ENCODE data around the gene TFRC.
"Not testable (repeated sequence)": the region's sequence is repeated elsewhere in the genome, so short reads cannot be mapped to it uniquely, and the experiment has no call there.

Gene TFRC

GRCh38 chr3:196054661-196055060, 27.2 kb downstream of the TFRC start:
- H3K4me3 ChIP-seq, result no peak overlapping the region
- H3K27ac ChIP-seq, result no peak overlapping the region

DNA sequence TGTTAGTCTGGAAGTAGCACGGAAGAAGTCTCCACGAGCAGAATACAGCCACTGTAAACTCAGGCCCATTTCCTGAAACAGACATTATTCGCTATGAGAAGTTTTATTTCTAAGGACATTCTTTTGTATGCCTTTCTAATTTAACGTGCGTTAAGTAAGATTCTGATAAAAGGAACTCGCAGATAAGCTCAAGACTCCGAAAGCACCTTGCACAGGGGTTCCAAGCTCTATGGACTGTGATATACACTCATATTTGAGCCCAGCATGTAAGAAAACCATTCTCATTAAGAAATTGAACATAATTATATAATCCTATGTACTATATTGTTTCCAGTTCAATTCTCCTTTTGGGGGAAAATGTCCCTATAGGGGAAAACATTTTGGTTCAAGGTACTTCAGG, 28.4 kb downstream of the TFRC start:
- Histone ChIP-seq H3K4me3 (no peak overlapping the region), H3K27ac (no peak overlapping the region)

- Histone ChIP-seq H3K27ac (no peak overlapping the region), H3K4me3 (no peak overlapping the region)
Observed at GRCh38 chr3:196051282-196052076, 30.4 kb downstream of the TFRC start.

- Histone ChIP-seq H3K4me3 (no peak overlapping the region), H3K27ac (no peak overlapping the region)
Observed at GRCh38 chr3:196050597-196050996, 31.3 kb downstream of the TFRC start.

DNA sequence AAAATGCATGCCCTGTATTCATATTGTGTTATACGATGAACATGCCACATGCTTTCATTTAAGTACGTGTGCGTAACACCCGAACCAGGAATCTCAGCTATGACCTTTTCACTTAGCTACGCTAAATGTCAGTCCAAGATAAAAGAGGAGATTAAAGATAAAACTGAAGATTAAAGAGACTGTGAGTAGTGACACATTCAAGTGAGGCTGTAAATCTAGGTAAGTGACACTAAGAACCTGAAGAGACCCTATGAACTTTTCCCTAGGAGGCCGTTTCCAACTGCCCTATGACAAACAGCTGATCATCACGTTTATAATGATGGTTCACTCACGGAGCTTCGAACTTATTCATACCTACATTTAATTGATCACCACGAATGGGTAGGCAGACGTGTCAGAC, 32.2 kb downstream of the TFRC start:
- Histone ChIP-seq H3K27ac (no peak overlapping the region), H3K4me3 (no peak overlapping the region)

DNA sequence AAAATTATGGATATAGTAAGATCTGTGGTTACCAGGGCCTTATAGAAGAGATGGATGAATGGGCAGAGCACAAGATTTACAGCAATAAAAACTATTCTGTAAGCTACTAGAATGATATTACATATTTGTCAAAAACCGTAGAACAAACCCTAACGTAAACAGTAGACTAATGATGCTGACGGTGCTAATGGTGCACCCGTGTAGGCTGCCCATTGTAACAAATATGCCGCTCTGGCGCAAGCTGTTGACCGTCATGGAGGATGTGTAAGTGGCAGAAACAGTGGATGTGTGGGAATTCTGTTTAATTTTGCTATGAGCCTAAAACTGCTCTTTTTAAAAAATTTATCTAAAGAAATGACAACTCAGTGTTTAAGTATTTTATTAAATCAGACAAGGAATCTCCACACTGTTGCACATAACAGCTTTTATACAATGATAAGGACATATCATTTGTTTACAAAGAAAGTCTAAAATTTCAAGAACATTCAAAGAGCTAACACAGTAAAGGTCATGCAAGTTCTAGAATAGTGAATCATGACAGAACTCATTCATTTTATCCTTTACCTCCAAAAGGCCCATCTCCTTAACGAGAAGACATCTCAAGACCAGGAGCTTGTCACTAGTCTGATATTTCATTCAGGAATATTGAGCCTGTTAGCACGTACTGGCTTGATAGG, 32.8 kb downstream of the TFRC start:
- no peak overlapping the region for H3K27ac ChIP-seq
- no peak overlapping the region for H3K4me3 ChIP-seq

DNA sequence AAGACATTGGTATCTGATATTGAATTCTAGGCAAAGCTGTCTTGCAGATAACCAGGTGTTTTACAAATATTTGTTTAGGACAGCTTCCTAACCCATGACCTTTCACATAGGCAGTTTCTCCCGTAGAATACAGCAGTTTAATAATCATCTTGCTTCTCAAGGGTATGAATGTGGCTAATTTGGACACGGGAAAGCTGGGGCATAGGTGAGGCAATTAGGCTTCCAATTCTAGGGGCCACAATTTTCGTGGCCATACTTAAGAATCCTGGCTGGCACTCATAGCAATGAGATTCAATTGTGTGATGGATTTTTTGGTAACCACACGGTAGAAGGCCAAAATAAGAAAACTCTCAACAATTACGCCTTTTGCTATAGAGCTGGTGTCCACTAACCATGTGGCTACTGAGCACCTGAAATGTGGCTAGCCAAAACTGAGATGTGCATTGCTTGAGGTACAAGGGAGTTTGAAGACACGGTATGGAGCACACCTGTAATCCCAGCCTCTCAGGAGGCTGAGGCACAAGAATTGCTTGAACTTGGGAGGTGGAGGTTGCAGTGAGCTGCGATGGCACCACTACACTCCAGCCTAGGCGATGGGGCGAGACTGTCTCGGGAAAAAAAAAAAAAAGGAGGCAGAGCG, 34.4 kb downstream of the TFRC start:
- no peak overlapping the region for H3K27ac ChIP-seq
- no peak overlapping the region for H3K4me3 ChIP-seq

DNA sequence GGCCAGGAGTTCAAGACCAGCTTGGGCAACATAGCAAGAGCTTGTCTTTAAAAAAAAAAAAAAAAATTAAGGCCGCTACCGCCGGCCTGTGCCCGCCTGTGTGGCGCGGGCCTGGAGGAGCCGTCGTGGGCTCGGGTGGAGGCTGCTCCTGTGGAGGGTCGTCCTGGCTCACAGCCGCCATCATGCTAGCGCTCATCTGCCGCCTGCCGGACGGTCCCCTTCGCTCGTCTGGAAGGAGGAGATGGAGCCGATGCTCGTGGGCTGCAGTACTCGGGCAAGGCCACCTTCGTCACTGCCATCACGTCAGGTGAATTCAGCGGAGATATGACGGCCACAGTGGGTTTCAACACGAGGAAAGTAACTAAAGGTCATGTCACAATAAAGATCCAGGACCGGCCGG, 37.4 kb downstream of the TFRC start:
- no peak overlapping the region for H3K27ac ChIP-seq
- no peak overlapping the region for H3K4me3 ChIP-seq

- Histone ChIP-seq H3K4me3 (no peak overlapping the region), H3K27ac (no peak overlapping the region)
Observed at GRCh38 chr3:196042673-196043072, 39.2 kb downstream of the TFRC start.

- Histone ChIP-seq H3K27ac (no peak overlapping the region), H3K4me3 (no peak overlapping the region)
Observed at GRCh38 chr3:196039359-196039758, 42.5 kb downstream of the TFRC start.

- not testable (repeated sequence) for H3K27ac ChIP-seq, H3K4me3 ChIP-seq
Observed at GRCh38 chr3:196026059-196026458, 55.8 kb downstream of the TFRC start.

DNA sequence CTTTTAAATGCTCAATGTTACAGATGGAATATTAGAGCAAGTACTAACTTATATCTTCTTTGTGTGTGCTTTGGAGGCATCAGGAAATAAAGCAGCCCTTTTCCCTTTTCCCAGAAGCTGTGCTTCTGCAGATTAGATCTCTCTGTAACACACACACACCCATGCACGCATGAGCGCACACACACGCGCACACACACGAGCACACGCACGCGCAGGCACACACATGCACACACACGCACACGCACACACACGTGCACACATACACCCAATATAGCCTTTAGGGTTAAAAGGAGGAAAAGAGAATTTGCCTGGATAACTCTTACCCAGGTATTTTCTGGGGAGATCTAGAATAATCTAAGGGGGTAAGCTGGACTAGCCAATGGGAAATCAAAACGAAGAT, 56.9 kb downstream of the TFRC start:
- H3K4me3 ChIP-seq, result no peak overlapping the region
- no peak overlapping the region for H3K27ac ChIP-seq

DNA sequence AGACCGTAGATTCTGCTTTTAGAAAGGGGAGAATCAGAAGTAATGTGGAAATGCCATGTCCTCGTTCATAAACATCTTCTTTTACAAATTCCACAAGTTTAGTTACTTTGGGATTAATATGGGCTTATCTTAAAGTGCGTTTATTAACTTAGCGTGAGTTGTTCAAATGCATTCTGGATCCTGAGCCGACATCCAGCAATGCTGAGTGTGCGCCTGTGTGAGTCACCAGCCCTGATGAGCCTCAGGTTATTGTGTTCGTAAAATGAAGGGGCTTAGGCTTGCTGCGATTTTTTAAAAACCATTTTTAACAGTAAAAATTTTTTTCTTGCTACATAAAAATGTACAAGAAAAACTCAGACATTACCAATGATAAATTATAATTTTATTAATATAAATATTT, 57.9 kb downstream of the TFRC start:
- H3K4me3 ChIP-seq, result no peak overlapping the region
- no peak overlapping the region for H3K27ac ChIP-seq

GRCh38 chr3:196022499-196022878, 59.4 kb downstream of the TFRC start:
- H3K27ac ChIP-seq, H3K4me3 ChIP-seq: not testable (repeated sequence)

- H3K4me3 ChIP-seq, result no peak overlapping the region
- H3K27ac ChIP-seq, result no peak overlapping the region
Observed at GRCh38 chr3:196020373-196020772, 61.5 kb downstream of the TFRC start.

DNA sequence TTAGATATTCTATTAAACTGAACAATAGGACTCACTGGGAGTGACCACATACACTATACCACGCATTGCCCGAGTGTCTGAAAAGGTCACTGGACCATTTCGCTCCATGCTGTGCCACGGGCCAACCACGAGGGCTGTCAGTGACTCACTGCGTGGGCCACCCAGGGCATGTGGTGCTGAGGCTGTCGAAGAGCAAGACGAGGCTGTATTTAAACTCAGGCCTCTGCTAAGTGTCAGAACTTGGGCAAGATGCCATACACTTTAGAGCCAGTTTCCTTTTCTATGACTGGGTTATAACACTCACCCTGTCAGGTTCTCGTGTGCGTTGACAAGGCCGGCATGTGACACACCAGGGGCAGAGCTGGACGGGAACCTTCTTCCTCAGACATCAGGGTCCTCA, 62.3 kb downstream of the TFRC start:
- H3K27ac ChIP-seq, result not testable (repeated sequence)

GRCh38 chr3:196018159-196018558, 63.7 kb downstream of the TFRC start:
- not testable (repeated sequence) for H3K27ac ChIP-seq, H3K4me3 ChIP-seq

More for the DNA sequence above, 62.3 kb downstream of the TFRC start:
- H3K4me3 ChIP-seq, result not testable (repeated sequence)

DNA sequence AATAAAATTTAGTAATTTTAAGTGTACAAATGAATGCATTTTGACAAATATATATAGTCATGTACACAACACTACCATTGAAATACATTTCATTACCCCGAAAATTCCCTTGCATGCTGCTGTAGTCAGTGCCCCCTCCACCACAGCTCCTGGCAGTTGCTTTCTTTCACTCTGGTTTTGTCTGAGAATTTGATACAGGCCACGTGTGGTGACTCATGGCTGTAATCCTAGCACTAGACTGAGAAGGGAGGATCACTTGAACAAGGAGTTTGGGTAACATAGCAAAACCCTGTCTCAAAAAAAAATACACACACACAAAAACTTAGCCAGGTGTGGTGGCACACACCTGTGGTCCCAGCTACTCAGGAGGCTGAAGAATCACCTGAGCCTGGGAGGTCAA, 65.4 kb downstream of the TFRC start:
- Histone ChIP-seq H3K4me3 (no peak overlapping the region), H3K27ac (no peak overlapping the region)

GRCh38 chr3:196016059-196016458, 65.8 kb downstream of the TFRC start:
- H3K4me3 ChIP-seq, result no peak overlapping the region
- no peak overlapping the region for H3K27ac ChIP-seq

GRCh38 chr3:196013587-196014487, 68.1 kb downstream of the TFRC start:
- no peak overlapping the region for H3K4me3 ChIP-seq
- H3K27ac ChIP-seq, result no peak overlapping the region
